Measurements from ENCODE around the gene MTRF1L. TPM values are rescaled to one million over a fixed set of nuclear protein-coding genes. Genes with fewer than 3 reads are reported as not detected.
A peak's percentile ranks its signal among the peaks of the same experiment; 100 is the strongest.

Gene MTRF1L
- total and polyA plus RNA-seq, 2 of the 13 experiments (the other 11 are each of a cell fraction or from before 2014, with no cell fraction given): 17.6 to 28.7 TPM

DNA sequence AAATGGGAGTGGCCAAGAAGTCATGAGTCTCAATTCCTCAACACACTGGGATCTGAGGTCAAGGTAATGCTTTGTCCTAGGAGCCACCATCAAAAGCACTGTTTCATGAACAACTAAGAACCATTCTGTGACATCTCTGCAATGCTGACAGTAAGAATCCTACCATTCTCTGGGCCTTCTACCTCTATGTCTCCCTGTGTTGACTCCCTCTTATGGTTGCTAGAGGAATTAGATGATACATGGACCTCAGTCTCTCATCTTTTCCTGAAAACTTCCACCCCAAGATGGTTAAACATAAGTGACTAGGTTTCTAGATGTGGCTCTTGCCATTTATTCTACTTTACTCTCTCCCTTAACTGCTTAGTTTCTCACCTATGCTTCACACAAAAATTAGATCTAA lies 9.1 kb downstream of the MTRF1L start:
- BruUV-seq (replicated peaks): no TSS peak
- intact Hi-C loops (cut with micrococcal nuclease; ENCODE audit: unreplicated experiment): no loop called here
- Histone ChIP-seq H3K36me3 (replicated peaks in 1 of 2; ENCODE audit: control insufficient read depth in 1 of 2, insufficient read depth in 2 of 2, low read length in 2 of 2) (peaks cover 12 to 63% of the 10 kb centered on the region in 2 experiments), H3K79me2 (ENCODE audit: insufficient read depth, low read length) (peaks cover 52% of the 10 kb centered on the region), H2AFZ (ENCODE audit: low read length) (no peak overlapping the region), H3K27me3 (ENCODE audit: control insufficient read depth in 1 of 2, insufficient read depth in 2 of 2, low read length in 2 of 2) (no peaks in the 10 kb centered on the region), H3K27ac (ENCODE audit: extremely low read length, insufficient read depth, low read length) (no peak overlapping the region), H3K4me1 (ENCODE audit: insufficient read depth, low read length) (no peaks in the 10 kb centered on the region), H3K9me3 (ENCODE audit: low read length) (no peaks in the 10 kb centered on the region), H3K9ac (ENCODE audit: insufficient read depth, low read depth, low read length) (no peak overlapping the region), H4K20me1 (ENCODE audit: insufficient read depth, low read length) (peaks cover 5% of the 10 kb centered on the region; the same call in 1 of the 2 replicates), H3K4me2 (ENCODE audit: low read depth, low read length) (no peak overlapping the region), H3K4me3 (replicated peaks in 1 of 3; ENCODE audit: insufficient read depth in 1 of 3, low read depth in 2 of 3, low read length in 3 of 3) (no peak overlapping the region)
- peak; percentile 85 for ATAC-seq
- peak; percentile 30 for DNase-seq (ENCODE audit: low spot score)
- CTCF ChIA-PET (ENCODE audit: low intra/inter-chr PET ratio, low total read pairs): interaction anchor here (1.2 kb wide), 1 partner anchor 39 kb away, joined by 3 read pairs; no protein-coding TSS in a partner anchor
- POLR2A ChIA-PET: interaction anchor here (0.7 kb wide), 1 partner anchor 10 kb away, joined by 3 read pairs; the partner anchor contains the start of gene FBXO5
- in situ Hi-C loops (cut with HindIII; ENCODE audit: extremely low pct_ligation_motif_present, low pct_unique_long_range_greater_than_20kb): loop anchor here (25.0 kb wide), 1 partner anchor 706 kb away; no protein-coding TSS in a partner anchor
- TF ChIP-seq, protein P1, sequence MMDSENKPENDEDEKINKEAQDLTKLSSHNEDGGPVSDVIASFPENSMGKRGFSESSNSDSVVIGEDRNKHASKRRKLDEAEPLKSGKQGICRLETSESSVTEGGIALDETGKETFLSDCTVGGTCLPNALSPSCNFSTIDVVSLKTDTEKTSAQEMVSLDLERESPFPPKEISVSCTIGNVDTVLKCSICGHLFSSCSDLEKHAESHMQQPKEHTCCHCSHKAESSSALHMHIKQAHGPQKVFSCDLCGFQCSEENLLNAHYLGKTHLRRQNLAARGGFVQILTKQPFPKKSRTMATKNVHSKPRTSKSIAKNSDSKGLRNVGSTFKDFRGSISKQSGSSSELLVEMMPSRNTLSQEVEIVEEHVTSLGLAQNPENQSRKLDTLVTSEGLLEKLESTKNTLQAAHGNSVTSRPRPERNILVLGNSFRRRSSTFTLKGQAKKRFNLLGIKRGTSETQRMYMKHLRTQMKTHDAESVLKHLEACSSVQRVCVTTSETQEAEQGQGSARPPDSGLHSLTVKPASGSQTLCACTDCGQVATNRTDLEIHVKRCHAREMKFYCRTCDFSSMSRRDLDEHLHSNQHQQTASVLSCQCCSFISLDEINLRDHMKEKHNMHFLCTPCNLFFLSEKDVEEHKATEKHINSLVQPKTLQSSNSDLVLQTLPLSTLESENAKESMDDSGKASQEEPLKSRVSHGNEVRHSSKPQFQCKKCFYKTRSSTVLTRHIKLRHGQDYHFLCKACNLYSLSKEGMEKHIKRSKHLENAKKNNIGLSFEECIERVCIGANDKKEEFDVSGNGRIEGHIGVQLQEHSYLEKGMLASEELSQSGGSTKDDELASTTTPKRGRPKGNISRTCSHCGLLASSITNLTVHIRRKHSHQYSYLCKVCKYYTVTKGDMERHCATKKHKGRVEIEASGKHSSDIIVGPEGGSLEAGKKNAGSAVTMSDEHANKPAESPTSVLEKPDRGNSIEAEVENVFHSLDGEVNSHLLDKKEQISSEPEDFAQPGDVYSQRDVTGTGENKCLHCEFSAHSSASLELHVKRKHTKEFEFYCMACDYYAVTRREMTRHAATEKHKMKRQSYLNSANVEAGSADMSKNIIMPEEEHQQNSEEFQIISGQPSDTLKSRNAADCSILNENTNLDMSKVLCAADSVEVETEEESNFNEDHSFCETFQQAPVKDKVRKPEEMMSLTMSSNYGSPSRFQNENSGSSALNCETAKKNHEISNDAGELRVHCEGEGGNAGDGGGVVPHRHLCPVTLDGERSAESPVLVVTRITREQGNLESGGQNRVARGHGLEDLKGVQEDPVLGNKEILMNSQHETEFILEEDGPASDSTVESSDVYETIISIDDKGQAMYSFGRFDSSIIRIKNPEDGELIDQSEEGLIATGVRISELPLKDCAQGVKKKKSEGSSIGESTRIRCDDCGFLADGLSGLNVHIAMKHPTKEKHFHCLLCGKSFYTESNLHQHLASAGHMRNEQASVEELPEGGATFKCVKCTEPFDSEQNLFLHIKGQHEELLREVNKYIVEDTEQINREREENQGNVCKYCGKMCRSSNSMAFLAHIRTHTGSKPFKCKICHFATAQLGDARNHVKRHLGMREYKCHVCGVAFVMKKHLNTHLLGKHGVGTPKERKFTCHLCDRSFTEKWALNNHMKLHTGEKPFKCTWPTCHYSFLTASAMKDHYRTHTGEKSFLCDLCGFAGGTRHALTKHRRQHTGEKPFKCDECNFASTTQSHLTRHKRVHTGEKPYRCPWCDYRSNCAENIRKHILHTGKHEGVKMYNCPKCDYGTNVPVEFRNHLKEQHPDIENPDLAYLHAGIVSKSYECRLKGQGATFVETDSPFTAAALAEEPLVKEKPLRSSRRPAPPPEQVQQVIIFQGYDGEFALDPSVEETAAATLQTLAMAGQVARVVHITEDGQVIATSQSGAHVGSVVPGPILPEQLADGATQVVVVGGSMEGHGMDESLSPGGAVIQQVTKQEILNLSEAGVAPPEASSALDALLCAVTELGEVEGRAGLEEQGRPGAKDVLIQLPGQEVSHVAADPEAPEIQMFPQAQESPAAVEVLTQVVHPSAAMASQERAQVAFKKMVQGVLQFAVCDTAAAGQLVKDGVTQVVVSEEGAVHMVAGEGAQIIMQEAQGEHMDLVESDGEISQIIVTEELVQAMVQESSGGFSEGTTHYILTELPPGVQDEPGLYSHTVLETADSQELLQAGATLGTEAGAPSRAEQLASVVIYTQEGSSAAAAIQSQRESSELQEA (CRISPR knock-in tag; IDR thresholded peaks at IDR 0.05; ENCODE audit: not compliant biosample characterization): no peak
- TF ChIP-seq, protein P2, sequence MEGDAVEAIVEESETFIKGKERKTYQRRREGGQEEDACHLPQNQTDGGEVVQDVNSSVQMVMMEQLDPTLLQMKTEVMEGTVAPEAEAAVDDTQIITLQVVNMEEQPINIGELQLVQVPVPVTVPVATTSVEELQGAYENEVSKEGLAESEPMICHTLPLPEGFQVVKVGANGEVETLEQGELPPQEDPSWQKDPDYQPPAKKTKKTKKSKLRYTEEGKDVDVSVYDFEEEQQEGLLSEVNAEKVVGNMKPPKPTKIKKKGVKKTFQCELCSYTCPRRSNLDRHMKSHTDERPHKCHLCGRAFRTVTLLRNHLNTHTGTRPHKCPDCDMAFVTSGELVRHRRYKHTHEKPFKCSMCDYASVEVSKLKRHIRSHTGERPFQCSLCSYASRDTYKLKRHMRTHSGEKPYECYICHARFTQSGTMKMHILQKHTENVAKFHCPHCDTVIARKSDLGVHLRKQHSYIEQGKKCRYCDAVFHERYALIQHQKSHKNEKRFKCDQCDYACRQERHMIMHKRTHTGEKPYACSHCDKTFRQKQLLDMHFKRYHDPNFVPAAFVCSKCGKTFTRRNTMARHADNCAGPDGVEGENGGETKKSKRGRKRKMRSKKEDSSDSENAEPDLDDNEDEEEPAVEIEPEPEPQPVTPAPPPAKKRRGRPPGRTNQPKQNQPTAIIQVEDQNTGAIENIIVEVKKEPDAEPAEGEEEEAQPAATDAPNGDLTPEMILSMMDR (CRISPR knock-in tag; IDR thresholded peaks at IDR 0.05): peak; percentile 26; the same call in 1 of the 2 replicates
- TF ChIP-seq ARNT2 (CRISPR knock-in tag; IDR thresholded peaks at IDR 0.05; ENCODE audit: low read depth): 0 out of 2 replicates have a peak, but pooled peaks have one; percentile 26
- peak; percentile 36 for TF ChIP-seq RBM22 (optimal IDR thresholded peaks at IDR 0.05; ENCODE audit: low read length)
- no peak for TF ChIP-seq HMGA1 (CRISPR knock-in tag; conservative IDR thresholded peaks at IDR 0.05)
- no peak for TF ChIP-seq ZNF205 (CRISPR knock-in tag; IDR thresholded peaks at IDR 0.05)
- no peak for FAIRE-seq

Measured in HepG2 (cell line).